ENCODE measurements around the gene THY1.
A peak's percentile ranks its signal among the peaks of the same experiment; 100 is the strongest.
"Not testable (repeated sequence)": the region's sequence is repeated elsewhere in the genome, so short reads cannot be mapped to it uniquely, and the experiment has no call there.

The THY1 gene

GRCh38 chr11:119438599-119438998 lies 15.6 kb upstream of the THY1 start:
- H3K9me3 ChIP-seq (ENCODE audit: control insufficient read depth, insufficient read depth, low read length) = no peaks in the 10 kb centered on the region
- peak overlapping the region; percentile 10; the same call in 1 of the 2 replicates for H3K4me3 ChIP-seq (ENCODE audit: low read length)
- no peaks in the 10 kb centered on the region for H4K20me1 ChIP-seq (ENCODE audit: control insufficient read depth, insufficient read depth, low read depth, low read length)
- H3K27ac ChIP-seq (ENCODE audit: low read depth, low read length) = peak overlapping the region; percentile 93
- peaks cover 34% of the 10 kb centered on the region for H3F3A ChIP-seq (ENCODE audit: control insufficient read depth, insufficient read depth)
- H3K79me2 ChIP-seq (ENCODE audit: control insufficient read depth, low read length) = no peaks in the 10 kb centered on the region
- H3K4me2 ChIP-seq (ENCODE audit: low read length) = peak overlapping the region; percentile 54
- no peak for TF ChIP-seq CTCF (IDR thresholded peaks at IDR 0.05; ENCODE audit: low read depth, low read length, poor library complexity, severe bottlenecking)
- no peak for TF ChIP-seq EZH2phosphoT487 (IDR thresholded peaks at IDR 0.05; ENCODE audit: borderline replicate concordance, low read length)
- no peaks in the 10 kb centered on the region for H3K27me3 ChIP-seq (ENCODE audit: control insufficient read depth, low read length)
- no peaks in the 10 kb centered on the region for H3K9me2 ChIP-seq (replicated peaks; ENCODE audit: control insufficient read depth, low read length)
- H3K36me3 ChIP-seq (ENCODE audit: control insufficient read depth, low read length) = no peaks in the 10 kb centered on the region
- H3K4me1 ChIP-seq (ENCODE audit: control insufficient read depth, low read length) = peaks cover 90% of the 10 kb centered on the region

DNA sequence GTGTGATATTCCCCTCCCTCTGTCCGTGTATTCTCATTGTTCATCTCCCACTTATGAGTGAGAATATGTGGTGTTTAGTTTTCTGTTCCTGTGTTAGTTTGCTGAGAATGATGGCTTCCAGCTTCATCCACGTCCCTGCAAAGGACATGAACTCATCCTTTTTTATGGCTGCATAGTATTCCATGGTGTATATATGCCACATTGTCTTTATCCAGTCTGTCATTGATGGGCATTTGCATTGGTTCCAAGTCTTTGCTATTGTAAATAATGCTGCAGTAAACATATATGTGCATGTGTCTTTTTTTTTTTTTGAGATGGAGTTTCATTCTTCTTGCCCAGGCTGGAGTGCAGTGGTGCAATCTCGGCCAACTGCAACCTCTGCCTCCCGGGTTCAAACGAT lies 14.5 kb upstream of the THY1 start:
- H3K36me3 ChIP-seq (ENCODE audit: control insufficient read depth, low read length); H3K9me2 ChIP-seq (replicated peaks; ENCODE audit: control insufficient read depth, low read length); H3K27me3 ChIP-seq (ENCODE audit: control insufficient read depth, low read length); H3K9me3 ChIP-seq (ENCODE audit: control insufficient read depth, insufficient read depth, low read length); H4K20me1 ChIP-seq (ENCODE audit: control insufficient read depth, insufficient read depth, low read depth, low read length); H3K4me3 ChIP-seq (ENCODE audit: low read length); H3K79me2 ChIP-seq (ENCODE audit: control insufficient read depth, low read length); H3K4me2 ChIP-seq (ENCODE audit: low read length): not testable (repeated sequence)
- Histone ChIP-seq H3K4me1 (ENCODE audit: control insufficient read depth, low read length) (peaks cover 90% of the 10 kb centered on the region), H3K27ac (ENCODE audit: low read depth, low read length) (peak overlapping the region; percentile 73; the same call in 1 of the 2 replicates), H3F3A (ENCODE audit: control insufficient read depth, insufficient read depth) (peaks cover 27% of the 10 kb centered on the region)

GRCh38 chr11:119436711-119437110 lies 13.7 kb upstream of the THY1 start:
- Histone ChIP-seq H3K79me2 (ENCODE audit: control insufficient read depth, low read length) (no peaks in the 10 kb centered on the region), H3K4me3 (ENCODE audit: low read length) (peak overlapping the region; percentile 44)

GRCh38 chr11:119436093-119436492 lies 13.1 kb upstream of the THY1 start:
- Histone ChIP-seq H3K4me3 (ENCODE audit: low read length) (peak overlapping the region; percentile 44), H3K4me2 (ENCODE audit: low read length) (peak overlapping the region; percentile 74), H3K9me2 (replicated peaks; ENCODE audit: control insufficient read depth, low read length) (no peaks in the 10 kb centered on the region), H3K36me3 (ENCODE audit: control insufficient read depth, low read length) (no peaks in the 10 kb centered on the region), H4K20me1 (ENCODE audit: control insufficient read depth, insufficient read depth, low read depth, low read length) (no peaks in the 10 kb centered on the region), H3K79me2 (ENCODE audit: control insufficient read depth, low read length) (no peaks in the 10 kb centered on the region), H3F3A (ENCODE audit: control insufficient read depth, insufficient read depth) (peaks cover 19% of the 10 kb centered on the region), H3K9me3 (ENCODE audit: control insufficient read depth, insufficient read depth, low read length) (no peaks in the 10 kb centered on the region), H3K4me1 (ENCODE audit: control insufficient read depth, low read length) (peaks cover 88% of the 10 kb centered on the region), H3K27me3 (ENCODE audit: control insufficient read depth, low read length) (no peaks in the 10 kb centered on the region), H3K27ac (ENCODE audit: low read depth, low read length) (peak overlapping the region; percentile 73)
- TF ChIP-seq CTCF (IDR thresholded peaks at IDR 0.05; ENCODE audit: low read depth, low read length, poor library complexity, severe bottlenecking) = no peak
- TF ChIP-seq EZH2phosphoT487 (IDR thresholded peaks at IDR 0.05; ENCODE audit: borderline replicate concordance, low read length) = no peak

More at GRCh38 chr11:119436711-119437110, 13.7 kb upstream of the THY1 start:
- H3K27ac ChIP-seq (ENCODE audit: low read depth, low read length) = peak overlapping the region; percentile 73
- no peaks in the 10 kb centered on the region for H3K27me3 ChIP-seq (ENCODE audit: control insufficient read depth, low read length)
- TF ChIP-seq EZH2phosphoT487 (IDR thresholded peaks at IDR 0.05; ENCODE audit: borderline replicate concordance, low read length) (no peak), CTCF (IDR thresholded peaks at IDR 0.05; ENCODE audit: low read depth, low read length, poor library complexity, severe bottlenecking) (no peak)
- peaks cover 22% of the 10 kb centered on the region for H3F3A ChIP-seq (ENCODE audit: control insufficient read depth, insufficient read depth)
- peaks cover 89% of the 10 kb centered on the region for H3K4me1 ChIP-seq (ENCODE audit: control insufficient read depth, low read length)
- H3K9me2 ChIP-seq (replicated peaks; ENCODE audit: control insufficient read depth, low read length) = no peaks in the 10 kb centered on the region
- no peaks in the 10 kb centered on the region for H3K9me3 ChIP-seq (ENCODE audit: control insufficient read depth, insufficient read depth, low read length)
- H3K36me3 ChIP-seq (ENCODE audit: control insufficient read depth, low read length) = no peaks in the 10 kb centered on the region
- H4K20me1 ChIP-seq (ENCODE audit: control insufficient read depth, insufficient read depth, low read depth, low read length) = no peaks in the 10 kb centered on the region
- H3K4me2 ChIP-seq (ENCODE audit: low read length) = peak overlapping the region; percentile 74

Data from DOHH2 (cell line).